ENCODE results near the gene ARHGAP15. TPM values are rescaled to one million over a fixed set of nuclear protein-coding genes. Genes with fewer than 3 reads are reported as not detected.

The ARHGAP15 gene
- total RNA-seq, 4 donors from 2014 or later, result 3.4 to 9.3 (median 6.4) TPM

GRCh38 chr2:143732871-143733270, 603.7 kb downstream of the ARHGAP15 start:
- 100% methylated on average over 1 of the region's 2 CpGs; no CpG with 5 or more reads in 1 of the 2 donors for WGBS, 2 donors (ENCODE audit: low coverage in 1 of 2)

GRCh38 chr2:143734507-143734906, 605.3 kb downstream of the ARHGAP15 start:
- WGBS, 2 donors (ENCODE audit: low coverage in 1 of 2), result 85 to 93% methylated on average over 2 of the region's 2 CpGs
- Histone ChIP-seq H3K36me3 (no peaks in the 10 kb centered on the region), H3K4me1 (no peaks in the 10 kb centered on the region), H3K9me3 (no peaks in the 10 kb centered on the region), H3K4me3 (no peak overlapping the region), H3K27me3 (no peaks in the 10 kb centered on the region), H3K27ac (no peak overlapping the region)
- no peak for TF ChIP-seq POLR2A (IDR thresholded peaks at IDR 0.05)
- TF ChIP-seq, protein P1, sequence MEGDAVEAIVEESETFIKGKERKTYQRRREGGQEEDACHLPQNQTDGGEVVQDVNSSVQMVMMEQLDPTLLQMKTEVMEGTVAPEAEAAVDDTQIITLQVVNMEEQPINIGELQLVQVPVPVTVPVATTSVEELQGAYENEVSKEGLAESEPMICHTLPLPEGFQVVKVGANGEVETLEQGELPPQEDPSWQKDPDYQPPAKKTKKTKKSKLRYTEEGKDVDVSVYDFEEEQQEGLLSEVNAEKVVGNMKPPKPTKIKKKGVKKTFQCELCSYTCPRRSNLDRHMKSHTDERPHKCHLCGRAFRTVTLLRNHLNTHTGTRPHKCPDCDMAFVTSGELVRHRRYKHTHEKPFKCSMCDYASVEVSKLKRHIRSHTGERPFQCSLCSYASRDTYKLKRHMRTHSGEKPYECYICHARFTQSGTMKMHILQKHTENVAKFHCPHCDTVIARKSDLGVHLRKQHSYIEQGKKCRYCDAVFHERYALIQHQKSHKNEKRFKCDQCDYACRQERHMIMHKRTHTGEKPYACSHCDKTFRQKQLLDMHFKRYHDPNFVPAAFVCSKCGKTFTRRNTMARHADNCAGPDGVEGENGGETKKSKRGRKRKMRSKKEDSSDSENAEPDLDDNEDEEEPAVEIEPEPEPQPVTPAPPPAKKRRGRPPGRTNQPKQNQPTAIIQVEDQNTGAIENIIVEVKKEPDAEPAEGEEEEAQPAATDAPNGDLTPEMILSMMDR (IDR thresholded peaks at IDR 0.05), result no peak
- no peak for TF ChIP-seq POLR2AphosphoS5 (IDR thresholded peaks at IDR 0.05)
- ATAC-seq, result no peak

More at GRCh38 chr2:143732871-143733270, 603.7 kb downstream of the ARHGAP15 start:
- Histone ChIP-seq H3K27ac (no peak overlapping the region), H3K9me3 (no peaks in the 10 kb centered on the region), H3K4me3 (no peak overlapping the region), H3K36me3 (no peaks in the 10 kb centered on the region), H3K27me3 (no peaks in the 10 kb centered on the region), H3K4me1 (no peaks in the 10 kb centered on the region)
- TF ChIP-seq POLR2A (IDR thresholded peaks at IDR 0.05), result no peak
- no peak for TF ChIP-seq POLR2AphosphoS5 (IDR thresholded peaks at IDR 0.05)
- TF ChIP-seq, protein P1 (IDR thresholded peaks at IDR 0.05), result no peak
- no peak for TF ChIP-seq EP300 (IDR thresholded peaks at IDR 0.05)
- no peak for ATAC-seq

- Histone ChIP-seq H3K27ac (no peak overlapping the region), H3K4me1 (no peaks in the 10 kb centered on the region), H3K36me3 (no peaks in the 10 kb centered on the region), H3K27me3 (no peaks in the 10 kb centered on the region), H3K9me3 (no peaks in the 10 kb centered on the region), H3K4me3 (no peak overlapping the region)
- 88 to 100% methylated on average over 3 of the region's 3 CpGs for WGBS, 2 donors (ENCODE audit: low coverage in 1 of 2)
- TF ChIP-seq EP300 (IDR thresholded peaks at IDR 0.05) (no peak), POLR2A (IDR thresholded peaks at IDR 0.05) (no peak), POLR2AphosphoS5 (IDR thresholded peaks at IDR 0.05) (no peak)
- TF ChIP-seq, protein P1 (IDR thresholded peaks at IDR 0.05), result no peak
- no peak for ATAC-seq
Observed at GRCh38 chr2:143736904-143737303, 607.7 kb downstream of the ARHGAP15 start.

DNA sequence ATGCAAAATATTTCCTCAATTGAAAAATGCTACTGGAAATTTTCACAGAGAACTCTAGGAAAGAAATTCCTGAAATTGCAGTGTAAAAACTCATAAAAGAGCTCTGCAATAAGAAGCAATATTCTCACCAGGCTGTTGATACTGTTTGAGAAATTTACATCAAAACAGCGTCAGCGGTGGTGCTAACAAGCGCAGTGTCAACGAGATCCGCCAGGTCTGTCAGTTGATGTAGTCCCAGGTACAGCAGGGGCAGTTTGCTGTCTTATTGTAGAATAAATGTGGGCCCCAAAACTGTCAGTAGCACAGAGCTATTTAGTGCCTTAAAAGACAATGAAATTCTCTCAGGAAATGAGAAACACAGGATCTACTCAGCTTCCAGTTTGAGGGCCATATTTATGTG, 611.2 kb downstream of the ARHGAP15 start:
- H3K4me1 ChIP-seq, result no peaks in the 10 kb centered on the region
- H3K9me3 ChIP-seq, result no peaks in the 10 kb centered on the region
- 83 to 90% methylated on average over 2 to 5 of the region's 5 CpGs for WGBS, 2 donors (ENCODE audit: low coverage in 1 of 2)
- no peaks in the 10 kb centered on the region for H3K36me3 ChIP-seq
- ATAC-seq, result no peak
- H3K4me3 ChIP-seq, result no peak overlapping the region
- no peaks in the 10 kb centered on the region for H3K27me3 ChIP-seq
- TF ChIP-seq EP300 (IDR thresholded peaks at IDR 0.05) (no peak), POLR2A (IDR thresholded peaks at IDR 0.05) (no peak), POLR2AphosphoS5 (IDR thresholded peaks at IDR 0.05) (no peak)
- TF ChIP-seq, protein P1 (IDR thresholded peaks at IDR 0.05), result no peak
- H3K27ac ChIP-seq, result no peak overlapping the region

- no peak for TF ChIP-seq POLR2AphosphoS5 (IDR thresholded peaks at IDR 0.05)
- no peak for TF ChIP-seq EP300 (IDR thresholded peaks at IDR 0.05)
- TF ChIP-seq, protein P1 (IDR thresholded peaks at IDR 0.05), result no peak
- TF ChIP-seq POLR2A (IDR thresholded peaks at IDR 0.05), result no peak
- ATAC-seq, result no peak
- H3K27me3 ChIP-seq, result no peaks in the 10 kb centered on the region
- no peak overlapping the region for H3K4me3 ChIP-seq
- no peaks in the 10 kb centered on the region for H3K4me1 ChIP-seq
- H3K36me3 ChIP-seq, result no peaks in the 10 kb centered on the region
- H3K9me3 ChIP-seq, result no peaks in the 10 kb centered on the region
- no peak overlapping the region for H3K27ac ChIP-seq
Observed at GRCh38 chr2:143741205-143741604, 612.0 kb downstream of the ARHGAP15 start.

Measured in gastroesophageal sphincter (tissue), 4 donors.